WTC11 (cell line): Measurements from ENCODE around the gene ANKRD33. TPM values are rescaled to one million over a fixed set of nuclear protein-coding genes. Genes with fewer than 3 reads are reported as not detected.

Experiments used
- ATAC-seq: fragments of 200-7000 bp; cut with Tn5 transposase; 2 replicates; pipeline ENCODE4 v1.10.0; 2021; ENCODE audit warnings: mild to moderate bottlenecking, moderate library complexity
- CTCF ChIA-PET: fragments of 300-600 bp; sonication (Branson Sonifier 250); formaldehyde crosslinking; loops from one replicate; lab custom pipeline; 2021; ENCODE audit warnings: antibody characterized with exemption; lab: Charles Lee
- POLR2A ChIA-PET: fragments of 350-600 bp; sonication (Branson Sonifier 250); formaldehyde crosslinking; loops from one replicate; lab custom pipeline; 2021; ENCODE audit warnings: antibody characterized with exemption; lab: Charles Lee
- DNase-seq: peaks from one replicate; pipeline ENCODE4 v3.0.0; 2021; ENCODE audit warnings: low spot score
- H3K27ac Mint-ChIP-seq: 2 replicates; pipeline ENCODE4 v1.8.0; 2021; ENCODE audit warnings: mixed read lengths
- H3K27me3 Mint-ChIP-seq: 2 replicates; pipeline ENCODE4 v1.8.0; 2021; ENCODE audit warnings: low read depth, mild to moderate bottlenecking, moderate library complexity, mixed read lengths
- H3K36me3 Mint-ChIP-seq: 2 replicates; pipeline ENCODE4 v1.8.0; 2021; ENCODE audit warnings: mixed read lengths
- H3K4me1 Mint-ChIP-seq: 2 replicates; pipeline ENCODE4 v1.8.0; 2022; ENCODE audit warnings: mixed read lengths
- H3K4me3 Mint-ChIP-seq: 2 replicates; pipeline ENCODE4 v1.8.0; 2021; ENCODE audit warnings: mild to moderate bottlenecking, moderate library complexity, mixed read lengths
- H3K9me3 Mint-ChIP-seq: 2 replicates; pipeline ENCODE4 v1.8.0; 2021; ENCODE audit warnings: mixed read lengths
- ARID4B ChIP-seq: sonication (generic); formaldehyde crosslinking; IDR thresholded peaks from 2 replicates; pipeline ENCODE4 v1.8.0; 2023; ENCODE audit warnings: missing genetic modification reagents, mild to moderate bottlenecking, borderline replicate concordance
- CDX4 ChIP-seq: fragments of 250-450 bp; sonication (Bioruptor Pico); IDR thresholded peaks from 2 replicates; pipeline ENCODE4 v1.9.0; 2021; ENCODE audit warnings: moderate library complexity, mild to moderate bottlenecking, inconsistent platforms, borderline replicate concordance
- ELF4 ChIP-seq: sonication (generic); formaldehyde crosslinking; IDR thresholded peaks from 2 replicates; pipeline ENCODE4 v1.8.1; 2022; ENCODE audit warnings: low read depth, mild to moderate bottlenecking, moderate library complexity, missing genetic modification reagents
- MXD4 ChIP-seq: fragments of 250-450 bp; sonication (Bioruptor Pico); IDR thresholded peaks from 2 replicates; pipeline ENCODE4 v1.8.0; 2021; ENCODE audit warnings: mild to moderate bottlenecking, moderate library complexity, borderline replicate concordance
- PREB ChIP-seq: sonication (generic); formaldehyde crosslinking; IDR thresholded peaks from 2 replicates; pipeline ENCODE4 v1.8.1; 2022; ENCODE audit warnings: mild to moderate bottlenecking, missing genetic modification reagents, moderate library complexity, borderline replicate concordance
- STAT6 ChIP-seq: sonication (generic); formaldehyde crosslinking; conservative IDR thresholded peaks from 2 replicates; pipeline ENCODE4 v1.8.1; 2023; ENCODE audit warnings: mild to moderate bottlenecking, low read depth, missing genetic modification reagents, moderate library complexity
- ZNF396 ChIP-seq: fragments of 250-450 bp; sonication (Bioruptor Pico); IDR thresholded peaks from 2 replicates; pipeline ENCODE4 v1.8.0; 2021; ENCODE audit warnings: mild to moderate bottlenecking, moderate library complexity, borderline replicate concordance
- ZNF425 ChIP-seq: fragments of 250-450 bp; sonication (Bioruptor Pico); conservative IDR thresholded peaks from 2 replicates; pipeline ENCODE4 v1.9.0; 2021; ENCODE audit warnings: mild to moderate bottlenecking
- total RNA-seq: library from RNA; stranded (reverse); gene quantifications from 3 replicates; pipeline ENCODE4 v1.2.3, GENCODE V29; 2021

The ANKRD33 gene
- total RNA-seq, 1 experiment from 2014 or later, result 1.7 TPM

- no peak for TF ChIP-seq ZNF425 (CRISPR knock-in tag)
- TF ChIP-seq, all 79 proteins: peak for 0
These were observed 30.0 kb downstream of the ANKRD33 start (continued) for GRCh38 chr12:51917746-51918453.

GRCh38 chr12:51920046-51920445 lies 32.1 kb downstream of the ANKRD33 start:
- CTCF ChIA-PET, result interaction anchor here (1.6 to 5.2 kb wide), 4 partner anchors 7 to 105 kb away, joined by 4 to 143 read pairs (median 62); no protein-coding TSS in a partner anchor
- no peak for DNase-seq
- Mint-ChIP-seq H3K27ac (no peak overlapping the region), H3K9me3 (no peaks in the 10 kb centered on the region), H3K4me1 (peaks cover 32% of the 10 kb centered on the region), H3K27me3 (peaks cover 20% of the 10 kb centered on the region), H3K36me3 (no peaks in the 10 kb centered on the region), H3K4me3 (no peak overlapping the region)
- ATAC-seq, result no peak
- POLR2A ChIA-PET, result no interaction called here
- TF ChIP-seq CDX4 (no peak), ZNF396 (CRISPR knock-in tag) (no peak), ARID4B (CRISPR knock-in tag) (no peak), STAT6 (CRISPR knock-in tag) (no peak), PREB (CRISPR knock-in tag) (no peak)

GRCh38 chr12:51921017-51921725 lies 33.3 kb downstream of the ANKRD33 start:
- ATAC-seq (peak; percentile 57), DNase-seq (no peak)
- Mint-ChIP-seq H3K4me3 (no peak overlapping the region), H3K36me3 (no peaks in the 10 kb centered on the region), H3K27me3 (peaks cover 22% of the 10 kb centered on the region), H3K27ac (no peak overlapping the region), H3K9me3 (no peaks in the 10 kb centered on the region), H3K4me1 (peaks cover 26% of the 10 kb centered on the region)
- ChIA-PET CTCF (interaction anchor here (0.8 to 5.2 kb wide), 8 partner anchors 8 to 104 kb away, joined by 3 to 143 read pairs (median 4); partner anchors contain the start of gene ACVR1B), POLR2A (interaction anchor here (0.7 to 1.1 kb wide), 2 partner anchors 14 to 24 kb away, joined by 3 read pairs; partner anchors contain the start of gene ACVRL1)
- TF ChIP-seq MXD4 (CRISPR knock-in tag) (no peak), ELF4 (no peak)
